Measurements from ENCODE around the gene TMX2. TPM values are rescaled to one million over a fixed set of nuclear protein-coding genes. Genes with fewer than 3 reads are reported as not detected.

Gene TMX2
- total RNA-seq, 4 donors from 2014 or later, result 44.0 to 52.1 (median 50.0) TPM

- Histone ChIP-seq H3K27ac (peak within 1 kb of the TSS; percentile 87 to 94 (median 90)), H3K36me3 (peaks cover 0 to 72% of the 10 kb centered on the region in 2 donors), H3K4me3 (peak within 1 kb of the TSS; percentile 81 to 89), H3K4me1 (peaks cover 0 to 28% (median 7%) of the 10 kb centered on the region in 3 donors), H3K27me3 (no peaks in the 10 kb centered on the region), H3K9me3 (no peaks in the 10 kb centered on the region)
- ATAC-seq, result peak; percentile 100
- WGBS, 2 donors (ENCODE audit: low coverage in 1 of 2), result 0 to 1% methylated on average over 16 to 26 of the region's 75 CpGs
- peak; percentile 65 to 81 for TF ChIP-seq POLR2A (IDR thresholded peaks at IDR 0.05)
- TF ChIP-seq POLR2AphosphoS5 (IDR thresholded peaks at IDR 0.05), result peak; percentile 94
- TF ChIP-seq EP300 (IDR thresholded peaks at IDR 0.05), result no peak
- TF ChIP-seq CTCF (IDR thresholded peaks at IDR 0.05), result peak in 2 of 4 experiments; percentile 1 to 14
Observed at GRCh38 chr11:57741132-57742086, 29.0 kb downstream of the TMX2 start, which contains the start of gene SELENOH. Gene SELENOH (plus strand): TSS chr11:57741491. CDS start chr11:57741596, 105 bp downstream.

- Histone ChIP-seq H3K9me3 (no peaks in the 10 kb centered on the region), H3K27me3 (no peaks in the 10 kb centered on the region), H3K4me3 (peak overlapping the region; percentile 81 to 89), H3K4me1 (peaks cover 0 to 28% (median 7%) of the 10 kb centered on the region in 3 donors), H3K36me3 (peaks cover 0 to 78% of the 10 kb centered on the region in 2 donors), H3K27ac (peak overlapping the region; percentile 87 to 94 (median 90))
- TF ChIP-seq POLR2AphosphoS5 (IDR thresholded peaks at IDR 0.05), result no peak
- no peak for TF ChIP-seq EP300 (IDR thresholded peaks at IDR 0.05)
- no peak for TF ChIP-seq CTCF (IDR thresholded peaks at IDR 0.05)
- TF ChIP-seq POLR2A (IDR thresholded peaks at IDR 0.05), result no peak
- no peak for ATAC-seq
- 2 to 4% methylated on average over 10 of the region's 10 CpGs for WGBS, 2 donors (ENCODE audit: low coverage in 1 of 2)
Observed at GRCh38 chr11:57742087-57742452, 29.7 kb downstream of the TMX2 start.

GRCh38 chr11:57744357-57744756 lies 32.0 kb downstream of the TMX2 start:
- ATAC-seq, result no peak
- Histone ChIP-seq H3K9me3 (no peaks in the 10 kb centered on the region), H3K4me3 (no peak overlapping the region), H3K4me1 (peaks cover 0 to 28% (median 7%) of the 10 kb centered on the region in 3 donors), H3K36me3 (peaks cover 0 to 65% of the 10 kb centered on the region in 2 donors), H3K27ac (no peak overlapping the region), H3K27me3 (no peaks in the 10 kb centered on the region)
- WGBS, 2 donors (ENCODE audit: low coverage in 1 of 2), result 80% methylated on average over 2 of the region's 2 CpGs; no CpG with 5 or more reads in 1 of the 2 donors
- TF ChIP-seq EP300 (IDR thresholded peaks at IDR 0.05) (no peak), POLR2AphosphoS5 (IDR thresholded peaks at IDR 0.05) (no peak), POLR2A (IDR thresholded peaks at IDR 0.05) (no peak), CTCF (IDR thresholded peaks at IDR 0.05) (no peak)

- Histone ChIP-seq H3K27ac (no peak overlapping the region), H3K27me3 (no peaks in the 10 kb centered on the region), H3K4me1 (peaks cover 0 to 28% (median 7%) of the 10 kb centered on the region in 3 donors), H3K4me3 (no peak overlapping the region), H3K9me3 (no peaks in the 10 kb centered on the region), H3K36me3 (peaks cover 0 to 57% of the 10 kb centered on the region in 2 donors)
- WGBS, 2 donors (ENCODE audit: low coverage in 1 of 2), result 100% methylated on average over 1 of the region's 5 CpGs
- TF ChIP-seq POLR2AphosphoS5 (IDR thresholded peaks at IDR 0.05) (no peak), EP300 (IDR thresholded peaks at IDR 0.05) (no peak), CTCF (IDR thresholded peaks at IDR 0.05) (no peak), POLR2A (IDR thresholded peaks at IDR 0.05) (no peak)
- no peak for ATAC-seq
Observed at GRCh38 chr11:57745206-57745605, 32.8 kb downstream of the TMX2 start.

Measured in gastroesophageal sphincter (tissue), 4 donors.